ENCODE data around the gene ARHGAP32. TPM values are rescaled to one million over a fixed set of nuclear protein-coding genes. Genes with fewer than 3 reads are reported as not detected.

ARHGAP32 gene
- total and polyA plus RNA-seq, 10 donors = 0.53 to 17.0 (median 10.2) TPM

- 75 to 86% (median 82%) methylated on average over 7 of the region's 7 CpGs for WGBS, 5 donors
- H3K9me3 ChIP-seq = no peaks in the 10 kb centered on the region
- peaks cover 0 to 11% (median 0%) of the 10 kb centered on the region in 6 donors for H3K36me3 ChIP-seq
- intact Hi-C loops (cut with DNase I; ENCODE audit: low total_unique reads) = no loop called here
- H3K27ac ChIP-seq = no peak overlapping the region
- no peaks in the 10 kb centered on the region for H3K4me1 ChIP-seq
- DNase-seq = no peak
- no peak overlapping the region for H3K4me3 ChIP-seq
- H3K27me3 ChIP-seq (replicated peaks in 1 of 7) = no peaks in the 10 kb centered on the region
- no peak for TF ChIP-seq POLR2A (IDR thresholded peaks at IDR 0.05)
- TF ChIP-seq POLR2AphosphoS5 (IDR thresholded peaks at IDR 0.05) = no peak
- TF ChIP-seq CTCF (IDR thresholded peaks at IDR 0.05 in 8 of 11, conservative IDR thresholded peaks at IDR 0.05 in 3 of 11) = no peak
Measured at GRCh38 chr11:129061492-129062230, 130.5 kb downstream of the ARHGAP32 start.

DNA sequence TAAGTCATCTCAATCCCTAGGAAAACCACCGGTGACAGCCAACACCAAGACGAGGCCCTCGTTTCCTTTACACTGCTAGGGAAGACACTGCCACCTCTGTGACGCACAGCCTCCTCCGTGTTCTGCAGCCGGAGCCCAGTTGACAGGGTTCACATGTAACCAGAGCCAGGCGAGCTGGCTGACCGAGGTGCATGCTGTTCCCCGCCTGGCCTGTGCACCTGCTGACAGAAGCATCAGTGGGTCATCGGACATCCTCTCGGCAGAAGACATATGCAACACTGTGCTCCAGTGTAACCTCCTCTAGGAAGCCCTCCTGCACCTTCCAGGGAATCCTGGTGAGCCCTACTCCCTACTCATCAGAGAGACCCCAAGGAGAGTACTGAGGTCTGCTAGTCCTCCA lies 135.2 kb downstream of the ARHGAP32 start:
- Histone ChIP-seq H3K36me3 (peaks cover 0 to 5% (median 0%) of the 10 kb centered on the region in 6 donors), H3K4me3 (no peak overlapping the region), H3K4me1 (no peaks in the 10 kb centered on the region), H3K27ac (no peak overlapping the region), H3K27me3 (replicated peaks in 1 of 7) (no peaks in the 10 kb centered on the region), H3K9me3 (no peaks in the 10 kb centered on the region)
- TF ChIP-seq POLR2AphosphoS5 (IDR thresholded peaks at IDR 0.05) (no peak), POLR2A (IDR thresholded peaks at IDR 0.05) (no peak), CTCF (IDR thresholded peaks at IDR 0.05 in 8 of 11, conservative IDR thresholded peaks at IDR 0.05 in 3 of 11) (no peak)
- 81 to 97% (median 96%) methylated on average over 11 of the region's 11 CpGs for WGBS, 5 donors
- intact Hi-C loops (cut with DNase I; ENCODE audit: low total_unique reads) = no loop called here
- no peak for DNase-seq

DNA sequence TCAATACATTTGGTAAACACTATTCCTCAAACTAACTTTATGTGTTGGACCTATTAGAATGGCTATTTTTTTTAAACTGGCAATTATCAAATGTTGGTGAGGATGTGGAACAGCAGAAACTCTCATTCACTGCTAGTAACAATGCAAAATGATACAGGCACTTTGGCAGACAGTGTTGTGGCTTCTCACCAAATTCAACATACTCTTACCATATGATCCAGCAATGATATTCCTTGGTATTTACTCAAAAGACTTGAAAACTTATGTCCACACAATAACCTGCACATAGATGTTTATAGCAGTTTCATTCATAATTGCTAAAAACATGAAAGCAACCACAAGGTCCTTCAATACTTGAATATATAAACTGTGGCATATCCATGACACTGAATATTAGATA lies 136.9 kb downstream of the ARHGAP32 start:
- Histone ChIP-seq H3K9me3 (no peaks in the 10 kb centered on the region), H3K4me3 (no peak overlapping the region), H3K4me1 (no peaks in the 10 kb centered on the region), H3K36me3 (peaks cover 0 to 5% (median 0%) of the 10 kb centered on the region in 6 donors), H3K27me3 (replicated peaks in 1 of 7) (no peaks in the 10 kb centered on the region), H3K27ac (no peak overlapping the region)
- no peak for DNase-seq
- TF ChIP-seq POLR2A (IDR thresholded peaks at IDR 0.05) (no peak), CTCF (IDR thresholded peaks at IDR 0.05 in 8 of 11, conservative IDR thresholded peaks at IDR 0.05 in 3 of 11) (no peak), POLR2AphosphoS5 (IDR thresholded peaks at IDR 0.05) (no peak)
- intact Hi-C loops (cut with DNase I; ENCODE audit: low total_unique reads) = no loop called here

- DNase-seq = no peak
- Histone ChIP-seq H3K9me3 (no peaks in the 10 kb centered on the region), H3K27ac (no peak overlapping the region), H3K27me3 (replicated peaks in 1 of 7) (no peaks in the 10 kb centered on the region), H3K36me3 (no peaks in the 10 kb centered on the region), H3K4me3 (no peak overlapping the region), H3K4me1 (no peaks in the 10 kb centered on the region)
- no peak for TF ChIP-seq POLR2AphosphoS5 (IDR thresholded peaks at IDR 0.05)
- intact Hi-C loops (cut with DNase I; ENCODE audit: low total_unique reads) = no loop called here
- WGBS, 5 donors = 74 to 81% (median 76%) methylated on average over 4 of the region's 4 CpGs
Measured at GRCh38 chr11:129048911-129049310, 143.2 kb downstream of the ARHGAP32 start.

Data from spleen (tissue), 11 donors.